PC-9 (cell line): ENCODE results near the gene UBE2K.

ENCODE experiments used
- EZH2 ChIP-seq: fragments of 200-600 bp; sonication (generic); IDR thresholded peaks from 2 replicates; pipeline ENCODE4 v1.8.0; 2017; ENCODE audit warnings: antibody characterized with exemption, low read depth
- TF ChIP-seq, protein P1 (sequence below): fragments of 200-600 bp; sonication (generic); conservative IDR thresholded peaks from 2 replicates; pipeline ENCODE4 v1.6.1; 2017; ENCODE audit warnings: mixed run types, antibody characterized with exemption, mild to moderate bottlenecking, moderate library complexity

DNA sequence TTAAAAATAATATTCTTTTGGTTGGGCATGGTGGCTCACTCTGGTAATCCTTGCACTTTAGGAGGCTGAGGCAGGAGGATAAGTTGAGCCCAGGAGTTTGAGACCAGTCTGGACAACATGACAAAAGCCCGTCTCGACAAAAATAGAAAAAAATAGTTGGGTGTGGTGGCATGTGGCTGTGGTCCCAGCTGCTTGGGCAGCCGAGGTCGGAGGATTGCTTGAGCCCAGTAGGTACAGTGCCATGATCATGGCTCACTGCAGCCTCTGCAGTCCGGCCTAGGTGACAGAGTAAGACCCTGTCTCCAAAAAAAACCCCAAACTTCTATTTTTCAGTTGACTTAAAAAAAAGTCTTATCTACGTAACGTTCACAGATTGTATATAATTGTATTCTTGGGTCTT, 23.9 kb downstream of the UBE2K start:
- no peak for TF ChIP-seq EZH2
- TF ChIP-seq, protein P1, sequence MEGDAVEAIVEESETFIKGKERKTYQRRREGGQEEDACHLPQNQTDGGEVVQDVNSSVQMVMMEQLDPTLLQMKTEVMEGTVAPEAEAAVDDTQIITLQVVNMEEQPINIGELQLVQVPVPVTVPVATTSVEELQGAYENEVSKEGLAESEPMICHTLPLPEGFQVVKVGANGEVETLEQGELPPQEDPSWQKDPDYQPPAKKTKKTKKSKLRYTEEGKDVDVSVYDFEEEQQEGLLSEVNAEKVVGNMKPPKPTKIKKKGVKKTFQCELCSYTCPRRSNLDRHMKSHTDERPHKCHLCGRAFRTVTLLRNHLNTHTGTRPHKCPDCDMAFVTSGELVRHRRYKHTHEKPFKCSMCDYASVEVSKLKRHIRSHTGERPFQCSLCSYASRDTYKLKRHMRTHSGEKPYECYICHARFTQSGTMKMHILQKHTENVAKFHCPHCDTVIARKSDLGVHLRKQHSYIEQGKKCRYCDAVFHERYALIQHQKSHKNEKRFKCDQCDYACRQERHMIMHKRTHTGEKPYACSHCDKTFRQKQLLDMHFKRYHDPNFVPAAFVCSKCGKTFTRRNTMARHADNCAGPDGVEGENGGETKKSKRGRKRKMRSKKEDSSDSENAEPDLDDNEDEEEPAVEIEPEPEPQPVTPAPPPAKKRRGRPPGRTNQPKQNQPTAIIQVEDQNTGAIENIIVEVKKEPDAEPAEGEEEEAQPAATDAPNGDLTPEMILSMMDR: no peak
